Loucy (cell line): ENCODE results near the gene PRDM11.

Experiments
- CTCF ChIP-seq: fragments of 200-600 bp; sonication (generic); conservative IDR thresholded peaks from 2 replicates; pipeline ENCODE4 v1.5.1; 2014; ENCODE audit warnings: mild to moderate bottlenecking, antibody characterized with exemption, low read length
- EZH2phosphoT487 ChIP-seq: fragments of 200-600 bp; IDR thresholded peaks from 2 replicates; pipeline ENCODE4 v1.6.1; 2018; ENCODE audit warnings: antibody characterized with exemption, mild to moderate bottlenecking, moderate library complexity, borderline replicate concordance

GRCh38 chr11:45178223-45178622 is 31.8 kb downstream of the PRDM11 start:
- no peak for TF ChIP-seq CTCF
- no peak for TF ChIP-seq EZH2phosphoT487
